Measurements from ENCODE around the gene KY.
A peak's percentile ranks its signal among the peaks of the same experiment; 100 is the strongest.

Gene KY

DNA sequence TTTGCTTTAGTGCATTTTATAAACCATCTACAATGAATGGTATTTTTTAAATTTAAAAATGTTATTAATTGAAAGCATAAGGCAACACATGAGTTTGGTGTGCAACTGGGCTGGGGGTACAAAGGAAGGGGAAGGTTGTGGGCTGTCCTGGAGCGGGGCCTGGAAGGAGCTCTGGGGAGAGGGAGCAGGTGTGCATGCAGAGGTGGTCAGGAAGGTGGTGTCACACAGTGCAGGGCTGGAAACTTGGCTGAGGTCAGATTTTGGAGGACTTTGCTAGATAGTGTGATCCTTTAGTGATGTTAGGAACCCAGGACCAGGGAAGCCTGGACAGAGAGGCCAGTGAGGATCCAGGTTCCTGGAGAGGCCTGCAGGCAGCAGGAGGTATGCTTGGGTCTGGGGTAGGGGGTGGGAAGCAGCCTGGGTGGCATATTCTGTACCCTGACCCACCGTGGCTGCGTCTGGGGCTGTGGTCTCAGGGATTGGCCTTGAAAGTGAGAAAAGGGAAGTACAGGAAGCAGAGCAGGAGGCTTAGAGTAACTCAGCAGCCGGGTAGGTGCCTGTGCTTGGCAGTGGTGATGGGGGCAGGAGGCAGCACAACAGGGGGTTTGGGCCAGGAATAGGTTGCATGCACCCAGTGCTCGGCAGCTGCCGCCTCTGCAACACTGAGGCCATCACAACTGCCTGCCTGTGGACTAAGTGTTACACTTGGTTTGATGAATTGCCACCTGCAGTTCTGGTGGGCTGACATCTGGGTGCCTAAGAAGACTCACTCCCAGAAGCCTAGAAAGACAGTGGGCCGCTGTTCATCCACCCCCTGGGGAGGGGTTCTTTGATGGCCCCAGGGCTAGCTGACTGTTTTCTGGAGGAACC, 33.0 kb downstream of the KY start:
- DNase-seq, result no peak

DNA sequence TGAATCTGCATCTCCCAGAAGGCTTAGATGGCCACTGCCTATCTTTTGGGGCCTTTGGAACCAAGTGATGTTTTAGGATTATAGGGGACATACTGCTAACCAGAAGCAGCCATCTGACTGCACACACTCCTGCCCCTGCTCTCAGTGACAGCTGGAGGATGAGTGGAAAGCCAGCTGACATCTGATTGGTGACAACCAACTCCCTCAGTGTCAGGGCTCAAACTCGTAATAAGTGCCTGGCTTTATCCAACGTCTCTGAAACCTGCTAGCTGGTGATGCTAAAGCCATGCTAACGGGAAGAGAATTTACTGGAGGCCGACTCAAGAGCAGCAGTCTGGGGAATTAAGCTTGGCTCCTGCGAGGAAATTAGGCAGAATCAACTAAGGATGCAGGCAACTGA, 35.1 kb downstream of the KY start:
- no peak for DNase-seq

DNA sequence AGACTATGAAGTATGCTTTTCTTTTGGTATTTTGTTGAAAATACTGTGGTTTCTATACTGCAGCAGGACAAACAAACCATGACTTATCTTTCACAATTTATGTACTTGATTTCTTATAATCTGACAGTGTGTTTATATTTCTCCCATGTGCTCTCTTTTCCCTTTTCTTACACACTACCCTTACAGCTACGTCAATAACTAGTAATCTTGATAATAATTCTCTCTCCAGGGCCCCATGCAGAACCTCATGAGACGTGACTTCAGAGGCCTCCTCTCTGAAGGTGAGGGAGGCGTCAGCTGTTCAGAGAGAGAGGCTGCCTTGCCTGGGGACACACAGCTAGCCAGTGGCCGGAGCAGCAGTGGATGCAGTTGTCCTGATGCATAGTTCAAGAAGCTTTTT, 35.9 kb downstream of the KY start:
- no peak for DNase-seq

DNA sequence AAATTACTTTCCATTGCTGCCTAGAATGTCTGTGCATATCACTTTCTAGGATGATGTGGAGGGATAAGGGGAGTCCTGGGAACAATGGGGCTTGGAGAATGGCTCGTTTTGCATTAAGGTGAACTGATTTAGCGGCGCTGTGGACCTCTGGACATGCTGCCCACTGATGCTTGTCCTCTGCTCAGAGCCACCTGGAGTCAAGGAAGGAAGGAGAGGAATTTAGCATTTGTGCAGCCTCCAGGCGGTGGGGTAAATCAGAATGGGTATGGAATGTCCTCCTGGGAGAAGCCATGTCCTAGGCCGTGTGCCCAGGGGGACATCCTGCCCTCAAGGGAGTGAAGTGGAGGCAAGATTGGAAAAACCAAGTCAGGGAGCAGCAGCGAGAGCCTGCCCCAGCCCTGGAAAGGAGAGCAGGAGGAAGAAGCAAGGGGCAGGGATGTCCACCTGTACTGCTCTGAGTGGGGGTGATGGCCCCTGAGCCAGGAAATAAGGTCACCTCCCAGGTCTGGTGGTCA, 37.8 kb downstream of the KY start:
- DNase-seq, result no peak

DNA sequence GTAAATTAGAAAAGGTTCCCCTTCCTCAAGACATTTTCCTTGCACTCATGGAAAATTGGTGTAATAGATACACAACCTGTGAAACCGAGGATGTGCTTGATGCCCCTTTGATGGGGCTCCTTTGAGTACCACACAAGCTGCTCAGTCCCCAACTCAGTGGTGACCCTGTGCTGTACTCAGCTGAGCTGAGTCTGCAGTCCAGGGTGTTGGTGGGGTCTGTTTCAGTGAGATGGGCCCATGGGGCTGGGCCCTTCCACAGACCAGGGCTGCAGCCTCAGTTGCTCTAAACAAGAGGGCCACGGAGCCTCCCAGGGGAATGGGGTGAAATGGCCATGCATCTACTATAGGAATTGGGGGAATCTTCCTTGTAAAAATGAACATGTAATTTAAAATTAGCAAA, 39.3 kb downstream of the KY start:
- DNase-seq, result no peak

DNA sequence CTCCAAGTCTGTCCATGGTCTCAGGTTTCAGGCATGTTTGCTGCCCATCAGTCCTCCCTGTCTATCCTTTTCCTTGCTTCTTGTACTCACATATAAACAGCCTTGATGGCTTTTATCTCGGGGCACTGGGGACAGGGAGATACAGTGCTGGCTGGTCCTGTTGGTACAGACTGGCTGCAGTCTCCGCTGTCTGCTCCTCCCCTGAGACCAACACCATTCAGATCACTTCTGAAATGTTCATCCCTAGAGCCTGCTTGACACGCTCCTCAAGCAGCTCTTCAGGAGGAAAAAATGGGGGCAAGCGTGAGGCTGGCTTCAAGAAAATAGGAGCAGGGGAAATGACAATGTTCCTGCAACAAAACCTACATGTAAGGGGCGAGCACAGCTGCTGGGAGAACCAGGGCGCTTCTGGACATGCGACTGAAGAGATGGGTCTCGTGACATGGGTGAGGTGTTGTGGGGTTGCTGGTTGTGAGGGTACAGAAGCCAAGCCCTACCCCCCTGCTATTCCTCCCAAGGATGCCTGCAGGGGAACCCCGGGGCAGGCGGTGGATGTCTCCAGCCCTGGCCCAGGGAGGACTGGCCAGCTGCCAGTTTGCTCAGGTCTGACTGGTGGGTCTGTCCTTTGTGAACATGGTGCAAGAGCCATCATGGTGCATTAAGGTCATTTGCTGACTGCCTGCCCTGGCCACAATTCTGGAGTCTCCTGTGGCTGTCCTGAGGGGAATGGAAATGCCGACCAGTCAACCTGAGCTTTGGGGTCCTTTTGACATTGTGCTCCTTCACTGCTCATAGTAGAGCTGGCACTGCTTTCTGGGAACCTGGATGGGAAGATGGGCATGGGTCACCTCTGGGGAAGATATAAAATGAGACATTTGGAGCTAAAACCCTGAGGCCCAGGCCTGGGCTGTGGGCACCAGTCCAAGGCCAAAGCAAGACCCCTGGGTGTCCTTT, 40.1 kb downstream of the KY start:
- no peak for DNase-seq

DNA sequence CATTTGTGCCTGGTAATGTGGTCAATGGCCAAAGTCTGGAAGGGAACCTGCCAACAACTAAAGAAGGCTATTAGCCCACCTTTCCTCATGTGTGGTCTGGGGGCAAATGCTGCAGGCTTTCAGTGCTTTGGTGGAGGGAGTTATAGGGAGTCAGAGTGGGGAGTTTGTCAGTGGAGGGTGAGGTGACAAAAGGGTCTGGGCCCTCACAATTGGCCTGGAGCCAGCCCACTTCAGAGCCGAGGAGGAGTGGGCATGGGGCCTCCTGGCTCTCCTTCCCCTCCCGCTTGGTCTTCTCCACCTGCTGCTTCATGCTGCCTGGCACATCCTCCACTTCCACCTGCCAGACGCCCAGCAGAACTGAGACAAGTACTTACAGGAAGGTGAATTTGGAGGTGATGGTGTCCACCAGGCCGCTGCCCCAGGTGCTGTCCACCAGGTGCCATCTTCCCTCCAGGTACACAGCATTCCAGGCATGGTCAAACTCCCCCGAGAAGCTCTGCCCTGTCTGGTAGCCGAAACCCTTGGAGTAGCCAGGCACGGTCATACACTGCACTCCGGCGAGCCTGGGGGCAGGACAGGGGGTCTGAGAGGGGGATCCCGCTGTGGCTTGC, 40.9 kb downstream of the KY start:
- DNase-seq, result peak; percentile 18

DNA sequence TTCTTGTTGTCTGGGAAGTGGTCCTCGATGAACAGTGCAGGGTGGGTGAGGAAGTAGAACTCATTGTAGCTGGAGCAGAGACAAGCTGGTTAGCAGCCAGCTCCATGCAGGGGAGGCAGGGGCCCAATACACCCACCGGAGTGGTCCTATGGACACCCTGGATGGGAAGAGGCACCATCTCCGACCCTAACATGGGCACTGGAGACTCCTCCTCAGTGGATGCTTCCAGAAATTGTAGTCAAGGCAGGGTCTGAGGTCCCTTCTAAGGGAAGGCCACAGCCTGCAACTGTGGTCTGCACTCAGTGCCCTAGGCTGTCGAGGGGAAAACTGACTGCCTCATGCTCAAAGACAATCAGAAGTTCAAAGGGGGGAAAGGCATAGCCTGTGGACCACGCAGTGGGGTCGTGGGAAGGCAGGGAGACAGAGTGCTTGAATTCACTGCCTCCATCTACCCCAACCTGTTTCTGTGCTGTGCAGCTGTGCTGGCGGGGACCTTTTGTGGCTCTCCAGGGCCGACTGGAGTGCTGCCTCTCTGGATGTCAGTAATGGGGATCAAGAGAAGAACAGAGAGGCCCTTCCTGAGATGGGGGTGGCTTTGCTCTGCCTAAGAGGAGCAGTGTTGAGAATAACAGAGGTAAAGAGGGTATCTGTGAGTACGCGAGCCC, 41.9 kb downstream of the KY start:
- no peak for DNase-seq

DNA sequence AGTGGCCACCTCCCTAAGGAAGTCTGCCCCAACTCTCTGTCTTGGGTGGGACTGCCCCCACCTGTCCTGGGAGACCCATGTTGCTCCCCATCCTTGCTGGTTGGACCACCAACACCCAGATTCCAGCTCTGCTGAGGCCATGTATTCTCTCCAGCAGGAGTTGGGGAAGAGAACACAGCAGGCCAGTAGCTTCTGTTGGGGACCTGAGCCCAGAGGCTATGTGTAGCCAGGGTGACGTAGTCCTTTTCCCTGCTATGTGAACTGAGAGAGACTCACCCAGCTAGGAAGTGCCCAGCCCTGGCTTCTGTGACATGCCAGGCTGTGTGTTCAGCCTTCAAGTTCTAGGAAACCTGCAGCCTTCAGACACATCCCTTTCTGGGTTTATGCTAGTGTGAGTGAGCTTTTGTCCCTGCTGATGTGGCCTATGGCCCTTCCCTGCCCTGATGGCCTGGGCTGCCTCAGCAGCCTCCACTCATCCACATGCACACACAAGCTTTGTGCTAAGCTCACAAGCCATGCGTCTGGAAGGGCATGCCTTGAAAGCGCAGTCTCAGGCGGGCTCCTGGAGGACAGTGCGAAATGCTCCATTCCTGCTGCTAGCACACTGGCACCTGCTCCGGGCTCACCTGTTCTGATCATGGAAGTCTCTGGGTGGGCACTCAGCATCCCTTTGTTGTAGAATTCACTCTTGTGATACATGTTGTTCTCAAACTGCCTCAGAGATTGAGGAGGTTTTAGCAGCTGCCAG, 42.6 kb downstream of the KY start:
- DNase-seq, result no peak

DNA sequence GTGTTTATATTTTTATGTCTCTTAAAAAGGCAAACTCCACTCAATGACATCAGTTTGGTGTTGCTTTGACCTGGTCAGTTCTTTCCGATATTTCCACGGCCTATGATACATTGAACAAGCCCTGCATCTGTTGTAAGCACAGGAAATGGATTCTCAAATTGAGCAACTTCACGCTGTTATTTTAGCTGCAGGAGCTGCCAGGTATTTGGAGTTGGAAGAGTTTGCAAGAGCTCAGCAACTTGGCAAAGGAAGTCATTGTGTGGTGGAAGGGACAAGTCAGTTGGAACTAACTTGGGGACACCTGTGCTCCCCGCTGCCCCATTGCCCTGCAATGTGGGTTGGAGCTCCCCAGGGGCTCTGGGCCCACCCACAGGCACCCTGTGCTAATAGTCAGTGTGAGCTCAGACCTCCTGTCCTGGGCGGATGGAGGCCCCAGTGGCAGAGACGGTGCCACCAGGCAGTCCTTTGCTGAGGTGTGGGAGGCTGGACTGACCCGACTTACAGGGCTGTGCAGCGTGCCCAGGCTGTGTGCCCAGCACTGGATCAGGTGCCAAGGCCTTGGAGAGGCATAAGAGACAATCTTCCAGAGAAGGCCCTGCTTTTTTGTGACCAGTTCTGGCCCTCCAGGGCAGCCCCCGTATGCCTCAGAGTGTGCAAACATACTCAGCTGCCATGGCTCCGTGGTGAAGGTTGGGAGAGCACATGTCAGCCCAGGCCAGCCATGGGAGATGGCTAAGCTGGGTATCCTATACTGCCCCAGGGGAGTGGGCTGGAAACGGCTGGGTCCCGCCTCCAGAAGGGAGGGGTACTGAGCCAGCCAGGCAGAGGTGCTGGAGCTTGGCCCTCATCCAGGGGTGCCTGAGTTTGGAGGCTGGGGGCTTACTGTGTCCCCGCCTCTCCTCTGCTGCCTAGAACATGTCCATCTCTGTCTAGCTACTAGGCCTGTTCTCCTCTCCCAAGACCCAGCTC, 43.5 kb downstream of the KY start:
- no peak for DNase-seq

DNA sequence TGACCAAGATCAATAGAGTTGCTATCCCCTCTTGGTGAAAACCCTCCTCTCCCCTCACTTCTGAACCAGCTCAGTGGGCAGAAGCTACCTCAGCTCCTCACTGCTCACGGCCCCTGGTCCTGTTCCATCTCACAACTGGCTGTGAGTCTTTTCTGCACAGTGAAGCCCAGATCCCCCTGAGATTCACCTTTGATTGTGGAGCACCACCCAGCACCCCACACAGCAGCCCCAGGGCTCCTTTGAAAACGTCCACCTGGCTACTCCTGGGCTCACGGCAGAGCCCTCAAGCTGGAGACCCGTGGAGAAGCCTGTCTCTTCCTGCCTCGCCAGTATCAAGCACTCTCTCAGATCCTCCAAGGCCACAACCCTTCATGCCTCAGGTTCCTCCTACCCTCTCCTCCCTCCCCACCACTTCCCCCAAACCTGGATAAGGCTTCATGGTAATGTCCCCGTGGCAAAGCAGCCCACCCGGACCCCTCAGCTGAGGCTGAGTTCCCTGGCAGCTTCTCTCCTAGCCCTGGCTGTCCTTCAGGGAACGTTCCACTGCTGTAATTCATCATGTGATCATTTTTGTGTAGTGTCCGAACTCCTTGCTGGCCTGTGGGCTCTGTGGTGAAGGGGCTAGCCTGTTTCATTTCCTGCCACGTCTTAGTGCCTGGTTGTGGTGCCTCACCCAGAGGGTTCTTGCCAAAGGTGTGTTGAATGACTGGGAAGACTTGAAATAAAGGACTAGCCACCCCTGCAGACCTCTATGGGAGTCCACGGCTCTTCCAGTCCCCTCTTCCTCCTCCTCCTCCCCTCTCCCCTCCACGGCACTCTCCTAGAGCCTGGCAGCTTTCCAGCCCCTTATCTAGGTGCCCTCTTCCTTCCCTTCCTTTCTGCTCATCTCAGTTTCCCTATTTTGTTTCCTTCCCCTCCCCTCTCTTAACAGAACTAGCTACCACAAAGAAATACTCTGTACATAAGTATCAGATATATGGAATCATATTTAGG, 44.5 kb downstream of the KY start:
- peak; percentile 55 for DNase-seq

DNA sequence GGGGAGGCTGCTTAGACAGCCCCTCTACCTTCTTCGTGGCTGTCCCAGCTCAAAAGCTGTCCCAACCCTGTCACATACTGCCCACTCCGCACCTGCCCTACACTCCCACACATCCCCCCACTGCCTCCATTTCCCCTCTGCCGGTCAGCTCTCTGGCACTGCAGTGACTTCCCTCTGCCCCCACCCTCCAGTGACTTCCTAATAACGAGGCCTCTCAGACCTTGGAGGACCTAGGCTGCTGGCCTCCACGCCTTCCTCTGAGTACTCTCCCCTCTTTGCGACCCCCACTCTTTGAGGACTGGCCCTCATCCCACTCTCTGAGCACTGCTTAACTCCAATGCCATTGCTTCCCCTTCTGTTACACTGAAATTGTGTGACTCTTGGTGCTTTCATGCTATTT, 45.3 kb downstream of the KY start:
- no peak for DNase-seq

DNA sequence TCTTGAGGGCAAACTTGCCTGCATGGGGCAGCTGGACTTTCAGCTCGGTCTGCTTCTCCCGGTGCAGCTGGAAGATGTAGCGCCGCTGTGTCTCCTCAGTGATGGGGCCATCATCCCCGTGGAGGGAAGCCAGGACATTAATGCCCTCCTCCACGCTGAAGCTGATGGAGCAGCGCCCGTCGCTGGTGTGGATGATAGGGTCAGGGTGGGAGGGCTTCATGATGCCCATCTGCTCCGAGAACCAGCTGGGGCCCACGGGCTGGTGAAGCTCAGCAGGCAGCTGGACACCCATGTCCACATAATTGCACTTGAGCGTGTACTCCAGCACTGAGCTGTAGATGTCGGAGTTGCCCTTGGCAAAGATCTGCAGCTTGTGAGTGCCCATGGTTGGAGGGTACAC, 46.9 kb downstream of the KY start:
- DNase-seq, result no peak

DNA sequence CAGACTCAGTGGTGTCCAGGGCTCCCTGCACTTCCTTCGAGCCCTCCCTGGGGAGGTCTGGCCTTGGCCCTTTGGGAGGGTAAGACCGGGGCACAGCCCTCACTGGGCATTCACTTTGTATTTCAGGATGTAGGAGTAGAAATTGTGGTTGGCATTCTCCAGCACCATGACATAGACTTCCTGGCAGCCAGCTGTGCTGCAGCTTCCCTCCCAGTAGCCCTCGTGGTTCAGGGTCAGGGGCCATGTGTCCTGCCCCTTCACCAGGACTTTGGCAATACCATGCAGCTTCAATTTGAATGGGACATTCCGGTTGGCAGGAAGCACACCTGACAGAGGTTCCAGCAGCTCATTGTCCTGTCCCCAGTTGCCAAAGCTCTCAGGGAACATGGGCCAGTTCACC, 47.3 kb downstream of the KY start:
- DNase-seq, result no peak

DNA sequence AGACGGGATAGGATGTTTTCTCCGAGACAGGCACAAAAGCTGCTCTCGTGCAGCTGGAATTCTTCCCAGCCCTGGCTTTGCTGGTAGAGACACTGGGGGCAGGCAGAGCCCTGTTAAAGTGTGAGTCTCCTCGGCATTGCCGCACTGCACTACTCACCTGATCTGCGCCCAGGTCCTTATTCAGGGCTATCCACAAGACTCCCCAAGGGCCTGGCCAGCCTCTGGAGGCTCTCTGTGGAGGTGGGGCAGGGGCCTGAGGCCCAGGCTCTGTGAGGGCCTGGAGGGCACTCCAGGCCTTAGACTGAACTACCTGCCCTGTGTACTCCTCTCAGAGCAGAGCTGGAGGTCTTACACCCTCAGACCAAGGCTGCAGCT, 48.4 kb downstream of the KY start:
- no peak for DNase-seq

DNA sequence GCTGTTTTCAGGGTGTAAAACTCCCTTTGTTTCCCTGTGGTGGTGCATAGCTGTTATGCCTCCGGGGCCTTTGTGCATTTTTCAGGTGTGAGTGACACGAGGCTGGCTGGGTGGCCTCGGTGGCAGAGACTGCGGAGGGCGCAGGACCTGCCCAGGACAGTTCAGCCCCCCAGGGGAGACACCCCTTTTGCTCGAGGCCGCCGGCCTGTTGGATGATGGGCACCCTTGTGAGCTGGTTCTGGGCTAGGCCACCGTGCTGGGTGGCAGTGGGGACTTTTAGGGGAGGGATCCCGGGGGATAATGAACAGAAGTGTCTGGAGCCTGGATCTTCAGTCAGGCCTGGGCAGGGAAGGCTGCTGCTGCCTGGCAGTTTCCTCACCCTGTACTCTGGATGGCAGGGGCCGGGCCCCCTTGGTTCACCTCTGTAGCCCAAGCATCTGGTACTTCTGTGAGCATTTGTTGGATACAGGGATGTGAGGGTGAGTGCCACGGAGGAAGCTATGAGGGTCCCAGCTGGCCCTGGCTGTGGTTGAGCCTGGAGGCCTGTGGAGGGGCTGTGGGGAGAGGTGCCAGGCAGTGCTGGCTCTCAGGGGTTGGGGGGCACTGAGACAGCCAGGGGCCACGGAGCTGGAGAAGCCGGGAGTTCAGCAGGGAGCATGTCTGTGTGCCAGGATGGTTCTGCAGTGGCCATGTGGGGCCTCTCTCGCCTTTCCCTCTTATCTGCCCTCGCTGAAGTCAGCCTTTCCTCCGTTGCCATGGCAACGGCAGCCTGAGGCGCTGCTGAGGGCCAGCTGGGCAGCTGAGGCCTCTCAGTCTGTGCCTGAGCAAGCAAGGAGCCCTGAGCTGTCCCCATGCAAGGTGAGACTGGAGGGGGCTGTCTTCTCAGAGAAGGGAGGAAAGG, 49.0 kb downstream of the KY start:
- DNase-seq, result no peak

DNA sequence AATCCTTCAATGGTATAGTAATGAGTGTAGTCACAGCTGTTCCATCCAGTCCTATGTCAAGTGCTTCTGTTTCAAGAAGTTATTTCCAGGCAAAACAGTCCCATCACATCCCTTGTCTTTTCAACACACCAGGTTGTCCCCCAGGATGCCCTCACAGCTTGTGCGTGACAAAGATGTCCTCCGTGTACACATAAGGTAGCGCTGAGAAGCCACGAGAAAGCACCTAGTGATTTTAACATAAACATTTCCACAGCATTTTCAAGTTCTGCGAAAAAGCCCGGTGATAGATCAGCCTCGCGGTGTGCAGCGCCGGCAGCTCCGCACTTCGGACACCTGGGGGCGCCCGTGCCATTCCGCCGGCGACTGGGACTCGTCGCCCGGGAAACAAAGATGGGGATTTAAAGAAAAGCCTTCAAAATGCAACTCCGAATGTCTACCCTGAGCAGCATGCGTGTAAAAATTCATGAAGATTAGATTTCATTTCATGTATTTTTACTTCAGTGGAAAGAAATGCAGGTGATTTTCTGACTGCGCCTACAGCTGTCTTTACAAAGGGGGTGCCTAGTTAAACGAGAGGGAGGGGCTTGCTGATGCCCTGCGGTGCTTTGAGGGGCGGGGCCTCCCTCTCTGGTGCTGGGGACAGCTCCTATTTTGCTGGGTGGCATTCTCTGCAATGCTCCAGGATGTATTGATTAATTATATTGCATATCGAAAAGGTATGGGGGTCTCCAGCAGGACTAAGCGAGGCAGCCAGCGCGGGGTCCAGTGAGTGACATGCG, 49.9 kb downstream of the KY start:
- DNase-seq, result peak; percentile 6

DNA sequence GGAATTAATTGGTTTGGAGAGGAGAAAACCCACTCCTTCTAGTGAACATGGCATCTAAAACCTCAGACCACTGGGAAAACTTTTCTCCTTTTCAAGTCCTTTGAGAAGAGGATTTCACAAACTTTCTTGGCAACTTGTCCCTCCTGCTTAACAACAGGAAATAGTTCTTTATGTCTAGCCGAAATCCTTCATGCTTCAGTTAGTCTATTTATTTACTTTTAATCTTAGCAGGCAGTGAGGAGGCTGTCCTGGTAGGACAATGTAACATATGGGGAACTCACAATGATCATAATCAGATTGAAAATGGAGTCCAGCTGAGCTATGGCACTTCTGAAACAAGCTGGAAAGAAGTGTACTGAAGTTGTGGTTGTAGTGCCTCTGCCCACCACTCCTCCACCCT, 50.6 kb downstream of the KY start:
- no peak for DNase-seq
